ENCODE measurements around the gene RAB18.

RAB18 gene

GRCh38 chr10:27537166-27537565, 33.1 kb downstream of the RAB18 start:
- no peak for TF ChIP-seq CTCF (IDR thresholded peaks at IDR 0.05; ENCODE audit: low read depth, low read length)
- DNase-seq (ENCODE audit: extremely low read depth, low read depth): no peak

GRCh38 chr10:27537787-27538186, 33.7 kb downstream of the RAB18 start:
- TF ChIP-seq CTCF (IDR thresholded peaks at IDR 0.05; ENCODE audit: low read depth, low read length): no peak
- DNase-seq (ENCODE audit: extremely low read depth, low read depth): no peak

- TF ChIP-seq CTCF (IDR thresholded peaks at IDR 0.05; ENCODE audit: low read depth, low read length): no peak
- no peak for DNase-seq (ENCODE audit: extremely low read depth, low read depth)
Observed at GRCh38 chr10:27540672-27541071, 36.6 kb downstream of the RAB18 start.

GRCh38 chr10:27541796-27542729, 38.0 kb downstream of the RAB18 start:
- DNase-seq (ENCODE audit: extremely low read depth, low read depth): no peak
- TF ChIP-seq CTCF (IDR thresholded peaks at IDR 0.05; ENCODE audit: low read depth, low read length): no peak

GRCh38 chr10:27542812-27543211, 38.7 kb downstream of the RAB18 start:
- no peak for TF ChIP-seq CTCF (IDR thresholded peaks at IDR 0.05; ENCODE audit: low read depth, low read length)
- peak; percentile 19 for DNase-seq (ENCODE audit: extremely low read depth, low read depth)

- no peak for TF ChIP-seq CTCF (IDR thresholded peaks at IDR 0.05; ENCODE audit: low read depth, low read length)
- no peak for DNase-seq (ENCODE audit: extremely low read depth, low read depth)
Observed at GRCh38 chr10:27547047-27547446, 42.9 kb downstream of the RAB18 start.

GRCh38 chr10:27547482-27547881, 43.4 kb downstream of the RAB18 start:
- TF ChIP-seq CTCF (IDR thresholded peaks at IDR 0.05; ENCODE audit: low read depth, low read length): no peak
- no peak for DNase-seq (ENCODE audit: extremely low read depth, low read depth)

All from AG09319 (cell line).